Stomach (tissue), 4 donors: ENCODE data around the gene PPP2R5C.

Experiments
- POLR2A ChIP-seq, 4 donors: fragments of 450-650 bp; IDR thresholded peaks; one replicate each; pipeline ENCODE4 v1.6.1; 2016; ENCODE audit warnings: antibody characterized with exemption in 4 of 4, control low read depth in 2 of 4, mild to moderate bottlenecking in 1 of 4, moderate library complexity in 1 of 4
- TF ChIP-seq, protein P1 (sequence below), 7 experiments: fragments of 450-650 bp in 4 of 7; fragments of 200-600 bp in 3 of 7; sonication (generic) in 3 of 7; IDR thresholded peaks; one replicate each; pipeline ENCODE4 v1.5.1; 2016 to 2019; ENCODE audit warnings: antibody characterized with exemption in 7 of 7, control low read depth in 2 of 7, mild to moderate bottlenecking in 1 of 7

- TF ChIP-seq, protein P1, sequence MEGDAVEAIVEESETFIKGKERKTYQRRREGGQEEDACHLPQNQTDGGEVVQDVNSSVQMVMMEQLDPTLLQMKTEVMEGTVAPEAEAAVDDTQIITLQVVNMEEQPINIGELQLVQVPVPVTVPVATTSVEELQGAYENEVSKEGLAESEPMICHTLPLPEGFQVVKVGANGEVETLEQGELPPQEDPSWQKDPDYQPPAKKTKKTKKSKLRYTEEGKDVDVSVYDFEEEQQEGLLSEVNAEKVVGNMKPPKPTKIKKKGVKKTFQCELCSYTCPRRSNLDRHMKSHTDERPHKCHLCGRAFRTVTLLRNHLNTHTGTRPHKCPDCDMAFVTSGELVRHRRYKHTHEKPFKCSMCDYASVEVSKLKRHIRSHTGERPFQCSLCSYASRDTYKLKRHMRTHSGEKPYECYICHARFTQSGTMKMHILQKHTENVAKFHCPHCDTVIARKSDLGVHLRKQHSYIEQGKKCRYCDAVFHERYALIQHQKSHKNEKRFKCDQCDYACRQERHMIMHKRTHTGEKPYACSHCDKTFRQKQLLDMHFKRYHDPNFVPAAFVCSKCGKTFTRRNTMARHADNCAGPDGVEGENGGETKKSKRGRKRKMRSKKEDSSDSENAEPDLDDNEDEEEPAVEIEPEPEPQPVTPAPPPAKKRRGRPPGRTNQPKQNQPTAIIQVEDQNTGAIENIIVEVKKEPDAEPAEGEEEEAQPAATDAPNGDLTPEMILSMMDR (IDR thresholded peaks at IDR 0.05), result no peak
- TF ChIP-seq POLR2A (IDR thresholded peaks at IDR 0.05), result no peak
These were observed 73.5 kb downstream of the PPP2R5C start for GRCh38 chr14:101834800-101835547.
